ENCODE data around the gene SELENOF. TPM values are rescaled to one million over a fixed set of nuclear protein-coding genes. Genes with fewer than 3 reads are reported as not detected.

SELENOF gene
- total and polyA plus RNA-seq, 3 donors from 2014 or later, result 106 to 218 (median 115) TPM

- H3K9me3 ChIP-seq, result no peaks in the 10 kb centered on the region
- intact Hi-C loops (cut with DNase I; ENCODE audit: low total_unique reads), result loop anchor here (10.0 kb wide), 1 partner anchor 1339 kb away; no protein-coding TSS in a partner anchor
- no peaks in the 10 kb centered on the region for H3K27me3 ChIP-seq
- no peaks in the 10 kb centered on the region for H3K36me3 ChIP-seq (ENCODE audit: low read depth, missing control alignments)
- no peak for DNase-seq
- no peak for TF ChIP-seq POLR2A (IDR thresholded peaks at IDR 0.05)
- TF ChIP-seq, protein P1, sequence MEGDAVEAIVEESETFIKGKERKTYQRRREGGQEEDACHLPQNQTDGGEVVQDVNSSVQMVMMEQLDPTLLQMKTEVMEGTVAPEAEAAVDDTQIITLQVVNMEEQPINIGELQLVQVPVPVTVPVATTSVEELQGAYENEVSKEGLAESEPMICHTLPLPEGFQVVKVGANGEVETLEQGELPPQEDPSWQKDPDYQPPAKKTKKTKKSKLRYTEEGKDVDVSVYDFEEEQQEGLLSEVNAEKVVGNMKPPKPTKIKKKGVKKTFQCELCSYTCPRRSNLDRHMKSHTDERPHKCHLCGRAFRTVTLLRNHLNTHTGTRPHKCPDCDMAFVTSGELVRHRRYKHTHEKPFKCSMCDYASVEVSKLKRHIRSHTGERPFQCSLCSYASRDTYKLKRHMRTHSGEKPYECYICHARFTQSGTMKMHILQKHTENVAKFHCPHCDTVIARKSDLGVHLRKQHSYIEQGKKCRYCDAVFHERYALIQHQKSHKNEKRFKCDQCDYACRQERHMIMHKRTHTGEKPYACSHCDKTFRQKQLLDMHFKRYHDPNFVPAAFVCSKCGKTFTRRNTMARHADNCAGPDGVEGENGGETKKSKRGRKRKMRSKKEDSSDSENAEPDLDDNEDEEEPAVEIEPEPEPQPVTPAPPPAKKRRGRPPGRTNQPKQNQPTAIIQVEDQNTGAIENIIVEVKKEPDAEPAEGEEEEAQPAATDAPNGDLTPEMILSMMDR (IDR thresholded peaks at IDR 0.05), result no peak
- no peaks in the 10 kb centered on the region for H3K4me1 ChIP-seq
- H3K27ac ChIP-seq, result no peak overlapping the region
- H3K4me3 ChIP-seq, result no peak overlapping the region
- WGBS, 2 donors, result 48 to 87% methylated on average over 3 of the region's 3 CpGs
These were observed 41.8 kb upstream of the SELENOF start for GRCh38 chr1:86955678-86956077.

DNA sequence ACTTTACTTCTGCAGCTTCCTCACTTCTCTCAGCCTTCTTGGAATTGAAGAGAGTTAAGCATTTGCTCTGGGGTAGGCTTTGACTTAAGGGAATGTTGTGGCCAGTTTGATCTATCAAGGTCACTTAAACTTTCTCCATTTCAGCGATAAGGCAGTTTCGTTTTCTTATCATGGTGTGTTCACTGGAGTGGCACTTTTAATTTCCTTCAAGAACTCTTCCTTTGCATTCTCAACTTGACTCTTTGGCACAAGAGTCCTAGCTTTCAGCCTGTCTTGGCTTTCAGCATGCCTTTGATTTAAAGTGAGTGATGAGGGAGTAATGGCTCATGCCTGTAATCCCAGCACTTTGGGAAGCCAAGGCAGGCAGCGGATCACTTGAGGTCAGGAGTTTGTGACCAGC lies 39.2 kb upstream of the SELENOF start:
- TF ChIP-seq POLR2A (IDR thresholded peaks at IDR 0.05), result no peak
- TF ChIP-seq, protein P1 (IDR thresholded peaks at IDR 0.05), result no peak
- Histone ChIP-seq H3K4me1 (no peaks in the 10 kb centered on the region), H3K36me3 (ENCODE audit: low read depth, missing control alignments) (no peaks in the 10 kb centered on the region), H3K9me3 (no peaks in the 10 kb centered on the region), H3K27ac (no peak overlapping the region), H3K27me3 (no peaks in the 10 kb centered on the region), H3K4me3 (no peak overlapping the region)
- DNase-seq, result no peak
- WGBS, 2 donors, result 66 to 77% methylated on average over 3 of the region's 3 CpGs
- intact Hi-C loops (cut with DNase I; ENCODE audit: low total_unique reads), result loop anchor here (10.0 kb wide), 1 partner anchor 1342 kb away; no protein-coding TSS in a partner anchor

GRCh38 chr1:86951430-86951829 lies 37.5 kb upstream of the SELENOF start:
- no peaks in the 10 kb centered on the region for H3K27me3 ChIP-seq
- H3K36me3 ChIP-seq (ENCODE audit: low read depth, missing control alignments), result no peaks in the 10 kb centered on the region
- H3K9me3 ChIP-seq, result no peaks in the 10 kb centered on the region
- DNase-seq, result no peak
- TF ChIP-seq POLR2A (IDR thresholded peaks at IDR 0.05), result no peak
- TF ChIP-seq, protein P1 (IDR thresholded peaks at IDR 0.05), result no peak
- 56 to 64% methylated on average over 1 of the region's 1 CpG for WGBS, 2 donors
- no peak overlapping the region for H3K27ac ChIP-seq
- no peaks in the 10 kb centered on the region for H3K4me1 ChIP-seq
- intact Hi-C loops (cut with DNase I; ENCODE audit: low total_unique reads), result loop anchor here (10.0 kb wide), 1 partner anchor 1343 kb away; no protein-coding TSS in a partner anchor
- H3K4me3 ChIP-seq, result no peak overlapping the region

DNA sequence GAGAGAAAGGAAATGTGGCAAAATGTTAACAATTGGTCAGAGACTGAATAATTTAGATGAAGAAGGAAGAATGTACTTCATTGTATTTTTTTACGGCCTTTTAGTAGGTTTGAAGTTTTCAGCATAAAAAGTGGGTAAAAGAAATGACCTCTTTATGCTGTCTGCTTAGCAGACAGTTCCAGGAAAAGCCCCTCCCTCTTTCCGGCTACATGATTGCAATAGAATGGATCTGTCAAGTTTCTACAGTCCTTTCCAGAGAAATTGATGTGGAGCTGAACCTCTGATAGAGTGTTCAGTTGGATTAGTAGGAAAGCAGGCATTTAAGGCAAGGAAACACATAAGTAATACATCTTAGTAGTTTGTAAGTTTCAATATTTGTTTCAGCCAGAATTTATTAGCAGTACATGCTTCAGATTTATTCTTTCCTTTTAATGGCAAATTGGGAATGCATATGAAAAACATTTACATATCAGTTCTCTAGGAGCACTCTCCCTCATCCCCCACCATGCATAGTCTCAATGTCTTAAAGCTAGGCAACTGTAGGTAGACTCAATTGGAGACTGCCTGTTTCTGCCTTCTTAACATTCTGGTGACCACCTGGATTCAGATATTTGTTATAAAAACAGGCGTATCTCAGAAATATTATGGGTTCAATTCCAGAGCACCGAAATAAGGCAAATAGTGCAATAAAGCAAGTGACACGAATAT lies 36.9 kb upstream of the SELENOF start:
- no peaks in the 10 kb centered on the region for H3K36me3 ChIP-seq (ENCODE audit: low read depth, missing control alignments)
- no peak overlapping the region for H3K27ac ChIP-seq
- no peaks in the 10 kb centered on the region for H3K9me3 ChIP-seq
- 75 to 85% methylated on average over 5 of the region's 5 CpGs for WGBS, 2 donors
- no peaks in the 10 kb centered on the region for H3K27me3 ChIP-seq
- no peak overlapping the region for H3K4me3 ChIP-seq
- TF ChIP-seq, protein P1 (IDR thresholded peaks at IDR 0.05), result no peak
- no peak for TF ChIP-seq POLR2A (IDR thresholded peaks at IDR 0.05)
- no peak for DNase-seq
- no peaks in the 10 kb centered on the region for H3K4me1 ChIP-seq
- intact Hi-C loops (cut with DNase I; ENCODE audit: low total_unique reads), result loop anchor here (10.0 kb wide), 1 partner anchor 1344 kb away; no protein-coding TSS in a partner anchor

DNA sequence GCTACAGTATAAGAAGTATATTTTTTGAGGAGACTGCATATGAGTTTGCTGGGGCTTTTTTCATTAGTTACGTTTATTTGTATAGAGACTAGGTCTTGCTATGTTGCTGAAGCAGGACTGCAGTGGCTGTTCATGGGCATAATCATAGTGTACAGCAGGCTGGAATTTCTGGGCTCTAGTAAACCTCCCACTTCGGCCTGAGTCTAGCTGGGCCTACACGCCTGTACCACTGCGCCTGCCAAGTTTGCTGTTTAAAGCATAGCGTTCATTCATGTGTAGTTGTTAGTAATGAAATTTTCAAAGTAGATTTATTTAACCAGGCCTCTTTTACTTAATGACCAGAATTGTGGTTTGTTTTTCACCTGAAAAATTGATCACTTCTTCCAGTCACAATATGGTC lies 34.3 kb upstream of the SELENOF start:
- Histone ChIP-seq H3K27me3 (no peaks in the 10 kb centered on the region), H3K27ac (no peak overlapping the region), H3K4me3 (no peak overlapping the region), H3K9me3 (no peaks in the 10 kb centered on the region), H3K36me3 (ENCODE audit: low read depth, missing control alignments) (no peaks in the 10 kb centered on the region), H3K4me1 (no peaks in the 10 kb centered on the region)
- no peak for TF ChIP-seq POLR2A (IDR thresholded peaks at IDR 0.05)
- TF ChIP-seq, protein P1 (IDR thresholded peaks at IDR 0.05), result no peak
- DNase-seq, result peak; percentile 46
- intact Hi-C loops (cut with DNase I; ENCODE audit: low total_unique reads), result no loop called here
- 53 to 59% methylated on average over 5 of the region's 5 CpGs for WGBS, 2 donors
